Limb (tissue), 2 donors: ENCODE data around the gene CEP135.
"Not testable (repeated sequence)": the region's sequence is repeated elsewhere in the genome, so short reads cannot be mapped to it uniquely, and the experiment has no call there.

ENCODE experiments used
- DNase-seq, 2 donors: peaks; one replicate each; pipeline ENCODE4 v3.0.0-alpha.2; 2016; ENCODE audit errors: extremely low spot score in 2 of 2

CEP135 gene

GRCh38 chr4:56067826-56068225 lies 119.1 kb downstream of the CEP135 start:
- DNase-seq, result no peak

- DNase-seq, result not testable (repeated sequence)
These were observed 124.0 kb downstream of the CEP135 start for GRCh38 chr4:56072730-56073129.

- no peak for DNase-seq
These were observed 128.9 kb downstream of the CEP135 start for GRCh38 chr4:56077676-56078075.

GRCh38 chr4:56078866-56079265 lies 130.1 kb downstream of the CEP135 start:
- DNase-seq, result no peak

- DNase-seq, result no peak
These were observed 131.6 kb downstream of the CEP135 start for GRCh38 chr4:56080384-56080783.

- DNase-seq, result no peak
These were observed 134.1 kb downstream of the CEP135 start for GRCh38 chr4:56082829-56083228.
